Common myeloid progenitor, CD34-positive (primary cell): ENCODE data around the gene EED.
A peak's percentile ranks its signal among the peaks of the same experiment; 100 is the strongest.

Experiments used
- CTCF ChIA-PET: fragments of 350-600 bp; sonication (Branson Sonifier 250); formaldehyde crosslinking; loops from one replicate; lab custom pipeline; 2021; ENCODE audit warnings: antibody characterized with exemption; lab: Charles Lee
- POLR2A ChIA-PET: fragments of 350-600 bp; sonication (Branson Sonifier 250); formaldehyde crosslinking; loops from one replicate; lab custom pipeline; 2021; ENCODE audit warnings: antibody characterized with exemption; lab: Charles Lee
- DNase-seq, 3 donors: peaks; one replicate each; pipeline versions ENCODE4 v3.0.0 to v3.0.0-alpha.2; 2013
- H3K27ac ChIP-seq, 2 experiments: 1 replicate in 1 of 2; 2 replicates in 1 of 2; pipeline ENCODE4 v1.7.0; 2013; ENCODE audit warnings: inconsistent platforms in 2 of 2, low read length in 2 of 2, mild to moderate bottlenecking in 2 of 2, low read depth in 1 of 2, moderate library complexity in 1 of 2; ENCODE audit not compliant: severe bottlenecking in 2 of 2, insufficient read depth in 1 of 2, poor library complexity in 1 of 2
- H3K27me3 ChIP-seq, 5 experiments: replicated peaks in 2 of 5; 1 replicate in 3 of 5; 2 replicates in 2 of 5; pipeline versions ENCODE4 v1.6.1 to v1.7.0; 2013; ENCODE audit warnings: low read length in 4 of 5, mild to moderate bottlenecking in 2 of 5, moderate library complexity in 2 of 5, inconsistent platforms in 1 of 5; ENCODE audit not compliant: insufficient read depth in 5 of 5, control insufficient read depth in 4 of 5
- H3K36me3 ChIP-seq, 4 experiments: 1 replicate in 2 of 4; 2 replicates in 2 of 4; pipeline versions ENCODE4 v1.6.1 to v1.7.0; 2013; ENCODE audit warnings: low read length in 3 of 4, control low read depth in 1 of 4, mild to moderate bottlenecking in 1 of 4; ENCODE audit not compliant: control insufficient read depth in 4 of 4, insufficient read depth in 4 of 4
- H3K4me1 ChIP-seq, 4 experiments: 1 replicate in 3 of 4; 2 replicates in 1 of 4; pipeline versions ENCODE4 v1.6.1 to v1.7.1; 2013; ENCODE audit warnings: low read length in 3 of 4, mild to moderate bottlenecking in 3 of 4, control low read depth in 1 of 4, inconsistent platforms in 1 of 4, moderate library complexity in 1 of 4; ENCODE audit not compliant: control insufficient read depth in 4 of 4, insufficient read depth in 4 of 4; ENCODE audit errors: control extremely low read depth in 1 of 4
- H3K4me3 ChIP-seq, 7 experiments: 1 replicate in 4 of 7; 2 replicates in 3 of 7; pipeline versions ENCODE4 v1.5.1 to v1.7.0; 2013; ENCODE audit warnings: mild to moderate bottlenecking in 7 of 7, low read length in 6 of 7, moderate library complexity in 6 of 7, inconsistent platforms in 2 of 7, low read depth in 2 of 7, control low read depth in 1 of 7; ENCODE audit not compliant: insufficient read depth in 4 of 7, control insufficient read depth in 1 of 7; ENCODE audit errors: extremely low read depth in 1 of 7
- H3K9me3 ChIP-seq, 5 experiments: 1 replicate in 4 of 5; 2 replicates in 1 of 5; pipeline versions ENCODE4 v1.6.1 to v1.7.1; 2013; ENCODE audit warnings: low read length in 4 of 5, mild to moderate bottlenecking in 2 of 5, inconsistent platforms in 1 of 5, low read depth in 1 of 5, moderate library complexity in 1 of 5; ENCODE audit not compliant: control insufficient read depth in 4 of 5, insufficient read depth in 2 of 5; ENCODE audit errors: control extremely low read depth in 1 of 5
- WGBS: methylation state at CpG from one replicate; pipeline ENCODE4 v1.1.5; 2013; ENCODE audit not compliant: insufficient coverage; 5-methylcytosine and 5-hydroxymethylcytosine counted together

EED gene

DNA sequence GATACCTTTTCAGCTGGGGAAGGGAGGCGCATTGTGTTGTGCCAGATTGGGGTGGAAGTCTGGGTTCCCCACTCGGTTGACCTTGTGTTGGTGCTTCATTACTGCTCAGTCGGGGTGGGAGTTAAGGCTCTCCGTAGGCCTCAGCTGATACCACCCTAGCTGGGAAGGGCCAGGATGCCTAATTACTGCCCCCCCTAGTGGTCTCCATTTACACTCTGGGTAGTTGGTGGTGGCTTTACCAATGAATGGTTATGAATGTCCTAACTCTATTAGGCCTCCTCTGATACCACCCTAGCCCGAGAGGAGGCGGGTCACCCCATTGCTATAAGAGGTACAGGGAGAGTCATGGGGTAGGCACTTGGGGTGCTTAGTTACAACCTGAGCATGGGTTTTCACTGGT lies 29.9 kb downstream of the EED start:
- H3K4me1 ChIP-seq, result no peaks in the 10 kb centered on the region
- H3K27ac ChIP-seq, result no peak overlapping the region
- no peak overlapping the region for H3K4me3 ChIP-seq
- H3K27me3 ChIP-seq, result no peaks in the 10 kb centered on the region
- WGBS, result 97% methylated on average over 4 of the region's 6 CpGs
- ChIA-PET CTCF (interaction anchor here (0.9 kb wide), 1 partner anchor 20 kb away, joined by 4 read pairs; no protein-coding TSS in a partner anchor), POLR2A (no interaction called here)
- peak; percentile 10 to 26 (median 25) for DNase-seq
- H3K36me3 ChIP-seq, result peaks cover 8 to 54% (median 31%) of the 10 kb centered on the region in 4 experiments
- H3K9me3 ChIP-seq, result peaks cover 0 to 2% (median 0%) of the 10 kb centered on the region in 5 experiments

DNA sequence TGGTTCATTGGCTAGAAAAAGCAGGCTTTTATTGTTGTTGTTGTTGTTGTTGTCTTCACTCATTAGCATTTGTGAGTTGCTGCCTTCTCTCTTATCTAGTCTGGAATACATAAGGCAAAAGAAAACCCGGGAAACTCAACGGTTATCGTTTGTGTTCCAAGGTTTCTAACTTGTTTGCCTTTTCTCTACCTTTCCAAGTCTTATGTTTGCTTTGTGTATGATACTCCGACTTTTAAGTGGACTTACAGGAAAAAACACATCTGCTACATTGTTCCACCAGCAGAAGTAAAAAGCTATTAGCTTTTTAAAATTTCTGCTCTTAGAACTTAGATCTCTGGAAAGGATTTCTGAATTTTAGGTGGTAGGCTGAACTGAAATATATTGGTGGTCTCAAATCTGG lies 30.4 kb downstream of the EED start:
- no peak for DNase-seq
- Histone ChIP-seq H3K4me3 (no peak overlapping the region), H3K36me3 (peaks cover 8 to 54% (median 29%) of the 10 kb centered on the region in 4 experiments), H3K9me3 (peaks cover 0 to 4% (median 0%) of the 10 kb centered on the region in 5 experiments), H3K27me3 (no peaks in the 10 kb centered on the region), H3K27ac (no peak overlapping the region), H3K4me1 (no peaks in the 10 kb centered on the region)
- CTCF ChIA-PET, result no interaction called here
- WGBS, result 100% methylated on average over 1 of the region's 4 CpGs
- POLR2A ChIA-PET, result no interaction called here

GRCh38 chr11:86275493-86276370 lies 31.2 kb downstream of the EED start:
- Histone ChIP-seq H3K4me3 (no peak overlapping the region), H3K4me1 (no peaks in the 10 kb centered on the region), H3K9me3 (peaks cover 0 to 4% (median 0%) of the 10 kb centered on the region in 5 experiments), H3K27me3 (no peaks in the 10 kb centered on the region), H3K27ac (no peak overlapping the region), H3K36me3 (peaks cover 8 to 54% (median 31%) of the 10 kb centered on the region in 4 experiments)
- POLR2A ChIA-PET, result no interaction called here
- CTCF ChIA-PET, result no interaction called here
- WGBS, result no CpG with 5 or more reads among the region's 2 CpGs
- DNase-seq, result peak in 2 of 3 donors; percentile 9 to 20

DNA sequence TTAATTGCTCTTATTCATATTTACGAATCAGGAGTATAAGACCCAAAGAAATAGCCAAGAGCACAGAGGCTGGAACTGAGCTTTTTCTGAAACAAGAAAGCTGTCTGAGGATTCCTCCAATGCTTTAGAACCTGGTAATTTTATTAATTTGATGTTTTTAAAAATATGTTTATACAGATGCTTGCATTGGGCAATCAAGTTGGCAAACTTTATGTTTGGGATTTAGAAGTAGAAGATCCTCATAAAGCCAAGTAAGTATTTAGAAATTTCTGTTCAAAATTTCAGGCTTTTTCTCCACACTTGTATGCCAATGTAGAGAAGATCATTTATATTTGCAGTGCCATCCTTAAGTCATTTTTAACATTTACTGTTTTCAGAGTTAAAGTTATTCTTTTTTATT lies 33.2 kb downstream of the EED start:
- Histone ChIP-seq H3K27me3 (no peaks in the 10 kb centered on the region), H3K4me3 (no peak overlapping the region), H3K4me1 (no peaks in the 10 kb centered on the region), H3K9me3 (peaks cover 0 to 4% (median 0%) of the 10 kb centered on the region in 5 experiments), H3K36me3 (peaks cover 8 to 59% (median 31%) of the 10 kb centered on the region in 4 experiments), H3K27ac (no peak overlapping the region)
- DNase-seq, result no peak
- WGBS, result no CpG with 5 or more reads among the region's 1 CpG
- ChIA-PET POLR2A (no interaction called here), CTCF (no interaction called here)

DNA sequence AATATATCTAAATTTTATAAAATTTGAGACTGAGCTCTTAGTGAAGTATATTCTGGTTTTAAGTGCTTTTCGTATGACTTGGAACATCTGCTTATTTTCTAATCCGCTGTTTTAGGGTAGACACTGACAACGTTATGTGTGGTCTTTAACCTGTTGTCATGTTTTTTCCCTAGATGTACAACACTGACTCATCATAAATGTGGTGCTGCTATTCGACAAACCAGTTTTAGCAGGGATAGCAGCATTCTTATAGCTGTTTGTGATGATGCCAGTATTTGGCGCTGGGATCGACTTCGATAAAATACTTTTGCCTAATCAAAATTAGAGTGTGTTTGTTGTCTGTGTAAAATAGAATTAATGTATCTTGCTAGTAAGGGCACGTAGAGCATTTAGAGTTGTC lies 33.7 kb downstream of the EED start:
- ChIA-PET POLR2A (no interaction called here), CTCF (no interaction called here)
- no peak for DNase-seq
- Histone ChIP-seq H3K27ac (no peak overlapping the region), H3K4me3 (no peak overlapping the region), H3K4me1 (no peaks in the 10 kb centered on the region), H3K9me3 (peaks cover 0 to 4% (median 0%) of the 10 kb centered on the region in 5 experiments), H3K27me3 (no peaks in the 10 kb centered on the region), H3K36me3 (peaks cover 7 to 55% (median 29%) of the 10 kb centered on the region in 4 experiments)
- WGBS, result 100% methylated on average over 2 of the region's 8 CpGs

DNA sequence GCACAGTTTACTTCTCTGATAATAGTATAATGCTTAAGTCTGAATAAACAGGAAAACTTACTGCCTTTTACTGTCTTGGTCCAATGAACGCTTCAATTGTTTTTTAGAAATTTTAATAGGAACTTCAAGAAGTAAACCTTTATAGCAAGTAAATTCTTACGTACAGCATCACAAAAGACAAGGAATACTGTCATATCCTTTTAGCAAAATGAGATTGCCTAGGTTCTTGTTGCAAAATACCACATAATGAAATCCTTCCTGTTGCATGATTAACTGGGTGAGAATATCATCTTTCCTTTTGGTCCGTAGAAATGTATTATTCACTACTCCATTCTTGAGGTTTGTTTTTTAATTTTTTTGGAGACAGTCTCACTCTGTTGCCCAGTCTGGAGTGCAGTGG lies 35.2 kb downstream of the EED start:
- Histone ChIP-seq H3K4me3 (no peak overlapping the region), H3K4me1 (no peaks in the 10 kb centered on the region), H3K9me3 (peaks cover 0 to 4% (median 0%) of the 10 kb centered on the region in 5 experiments), H3K36me3 (peaks cover 7 to 59% (median 29%) of the 10 kb centered on the region in 4 experiments), H3K27me3 (no peaks in the 10 kb centered on the region), H3K27ac (no peak overlapping the region)
- POLR2A ChIA-PET, result no interaction called here
- no CpG with 5 or more reads among the region's 3 CpGs for WGBS
- DNase-seq, result peak in 1 of 3 donors; percentile 9
- CTCF ChIA-PET, result no interaction called here

DNA sequence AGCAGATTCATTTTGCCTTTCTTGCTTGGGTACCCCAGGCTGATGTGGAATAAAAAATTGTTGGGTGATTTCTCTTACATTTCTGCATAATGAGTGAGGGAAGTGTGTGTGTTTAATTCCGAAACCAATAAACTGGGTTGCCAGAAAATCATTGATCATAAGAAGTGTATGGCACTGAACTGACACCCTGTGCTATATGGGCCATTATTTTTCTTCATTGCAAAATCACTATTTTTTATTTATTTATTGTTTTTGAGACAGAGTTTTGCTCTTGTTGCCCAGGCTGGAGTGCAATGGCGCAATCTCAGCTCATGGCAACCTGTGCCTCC lies 42.9 kb downstream of the EED start:
- POLR2A ChIA-PET, result no interaction called here
- Histone ChIP-seq H3K27ac (no peak overlapping the region), H3K36me3 (peaks cover 0 to 8% (median 2%) of the 10 kb centered on the region in 4 experiments), H3K4me1 (peaks cover 0 to 1% (median 0%) of the 10 kb centered on the region in 4 experiments), H3K27me3 (no peaks in the 10 kb centered on the region), H3K4me3 (no peak overlapping the region), H3K9me3 (no peaks in the 10 kb centered on the region)
- DNase-seq, result no peak
- CTCF ChIA-PET, result no interaction called here
- WGBS, result 100% methylated on average over 1 of the region's 2 CpGs
